GM18511 (cell line): ENCODE data around the gene CHSY3.

Experiments used
- ATAC-seq: cut with Tn5 transposase; IDR thresholded peaks from one replicate; pipeline ENCODE4 v1.9.1; 2021; ENCODE audit warnings: mild to moderate bottlenecking, moderate library complexity; ENCODE audit not compliant: unreplicated experiment

The CHSY3 gene

DNA sequence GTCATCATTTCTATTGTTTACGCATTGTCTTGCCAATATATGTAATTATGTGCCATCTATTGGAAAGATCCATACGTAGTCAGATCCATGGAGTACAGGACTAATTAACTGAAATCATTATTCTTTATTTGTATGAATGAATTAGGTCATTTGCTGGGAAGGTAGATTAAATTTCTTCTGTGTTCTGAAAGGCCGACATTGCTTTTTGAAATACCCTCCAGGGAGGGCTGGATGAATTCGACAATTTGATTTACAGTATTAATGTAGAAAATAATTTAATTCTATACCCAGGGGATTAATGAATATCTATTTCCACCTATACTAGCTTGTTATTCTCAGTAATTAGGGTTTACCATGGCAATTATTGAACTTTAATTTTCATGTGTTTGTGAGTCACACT, 117.6 kb downstream of the CHSY3 start:
- no peak for ATAC-seq

DNA sequence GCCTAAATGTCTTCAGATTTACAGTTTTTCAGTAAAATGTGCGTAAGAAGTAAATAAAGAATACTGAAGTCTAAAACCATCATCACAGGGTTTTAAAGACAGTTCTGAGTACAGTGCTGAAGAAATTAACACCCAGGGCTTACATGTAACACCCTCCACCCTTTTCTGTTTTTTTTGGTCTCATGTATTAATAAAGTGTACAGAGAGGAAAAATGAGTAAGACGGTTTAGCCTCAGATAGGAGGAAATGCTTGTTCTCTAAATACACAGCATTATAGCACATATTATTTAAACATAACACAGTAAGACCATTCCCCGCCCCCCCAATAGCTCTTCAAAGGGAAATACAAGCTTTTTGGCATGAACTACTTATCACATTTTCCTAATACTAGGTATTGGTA, 119.3 kb downstream of the CHSY3 start:
- ATAC-seq = no peak

DNA sequence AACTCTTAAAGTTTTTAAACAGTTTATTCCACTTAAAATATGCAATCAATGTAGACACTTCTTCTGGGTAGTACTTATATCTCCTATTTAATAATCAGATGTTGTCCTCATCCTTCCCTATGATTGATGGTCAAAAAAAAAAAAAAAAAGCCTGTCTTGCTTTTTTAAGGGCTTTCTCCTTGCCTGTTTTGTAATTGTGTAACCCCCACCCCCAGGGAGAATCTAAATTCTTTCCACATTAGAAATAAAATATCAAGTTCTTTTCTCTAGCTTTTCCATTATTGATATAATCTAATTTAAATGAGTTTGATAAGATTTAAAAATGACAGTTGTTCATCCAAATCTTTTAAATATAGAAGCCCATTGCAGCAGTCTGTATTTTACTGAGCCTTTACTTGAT, 119.7 kb downstream of the CHSY3 start:
- no peak for ATAC-seq

DNA sequence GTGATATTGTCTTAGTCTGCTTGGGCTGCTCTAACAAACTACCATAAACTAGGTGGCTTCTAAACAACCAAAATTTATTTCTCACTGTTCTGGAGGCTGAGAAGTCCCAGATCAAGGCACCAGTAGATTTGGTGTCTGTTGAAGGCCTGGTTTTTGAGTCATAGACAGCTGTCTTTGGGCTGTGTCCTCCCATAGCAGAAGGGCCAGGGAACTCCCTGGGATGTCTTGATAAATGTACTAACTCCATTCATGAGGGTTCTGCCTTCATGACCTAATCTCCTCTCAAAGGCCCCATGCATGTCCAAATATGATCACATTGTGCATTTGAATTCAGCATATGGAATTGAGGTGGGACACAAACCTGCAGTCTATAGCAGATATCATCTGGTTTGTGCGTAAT, 121.2 kb downstream of the CHSY3 start:
- ATAC-seq = no peak

GRCh38 chr5:130032807-130033206, 128.5 kb downstream of the CHSY3 start:
- ATAC-seq = no peak

DNA sequence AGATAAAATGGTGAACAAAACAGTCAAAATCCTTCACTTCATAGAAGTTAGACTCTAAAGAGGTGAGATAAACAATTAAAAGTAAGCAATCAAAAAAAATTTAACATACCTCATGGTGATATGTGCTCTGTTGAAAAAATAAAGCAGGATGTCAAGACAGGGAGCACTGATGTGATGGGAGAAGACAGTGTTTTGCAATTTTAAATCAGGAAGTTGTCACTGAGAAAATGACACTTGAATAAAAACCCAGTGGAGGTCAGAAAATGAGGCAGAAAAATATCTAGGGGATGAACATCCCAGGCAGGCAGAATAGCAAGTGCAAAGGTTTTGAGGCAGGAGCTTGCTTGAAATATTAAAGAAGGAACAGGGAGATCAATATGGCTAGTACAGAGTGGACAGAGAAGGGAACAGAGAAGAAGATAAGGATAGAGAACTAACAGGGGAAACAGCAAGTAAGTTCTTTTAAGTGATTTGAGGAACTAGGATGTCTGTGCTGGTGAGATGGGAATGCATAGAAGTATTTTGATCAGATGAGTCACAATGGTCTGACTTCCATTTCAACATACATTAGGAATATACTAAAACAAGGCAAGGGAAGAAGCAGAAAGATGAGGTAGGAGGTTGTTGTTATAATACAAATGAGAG, 130.4 kb downstream of the CHSY3 start:
- ATAC-seq = no peak

GRCh38 chr5:130035388-130035787, 131.1 kb downstream of the CHSY3 start:
- ATAC-seq = no peak

DNA sequence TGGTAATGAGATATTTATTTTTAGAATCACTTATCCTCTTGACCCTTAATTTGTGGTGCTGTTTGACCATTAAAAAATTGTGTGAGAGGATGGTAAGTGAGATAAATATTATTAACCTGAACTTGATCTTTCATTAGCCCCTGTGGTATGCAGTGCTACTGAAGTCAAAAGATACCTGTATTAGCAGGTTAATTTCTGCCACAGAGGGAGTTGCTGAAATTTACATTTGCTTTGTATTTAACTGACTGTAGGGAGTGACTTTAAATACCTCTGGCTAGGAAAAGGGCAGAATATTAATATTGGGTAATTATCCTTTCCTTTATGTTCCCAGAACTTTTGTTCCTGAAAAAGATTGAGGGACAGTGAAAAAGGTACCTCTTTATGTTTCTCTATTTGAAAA, 133.6 kb downstream of the CHSY3 start:
- no peak for ATAC-seq

GRCh38 chr5:130043834-130044233, 139.6 kb downstream of the CHSY3 start:
- no peak for ATAC-seq

DNA sequence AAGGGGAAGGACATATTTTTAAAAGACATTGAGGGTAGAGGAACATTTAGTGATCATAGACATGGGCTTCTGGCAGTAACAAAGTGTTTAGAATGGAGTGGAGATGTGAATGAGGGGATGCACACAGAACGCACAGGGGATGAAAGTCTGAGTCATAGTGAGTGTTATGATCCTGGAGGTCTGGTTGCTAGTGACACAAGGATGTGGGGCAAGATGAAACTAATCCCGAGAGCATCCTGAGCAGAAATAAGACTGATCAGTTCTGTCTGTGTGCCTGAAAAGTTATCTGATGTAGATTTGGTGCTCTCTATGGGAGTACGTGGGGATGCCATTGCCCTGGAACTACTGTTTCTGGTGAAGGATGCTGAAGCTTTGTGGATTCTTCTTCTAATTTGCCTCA, 141.1 kb downstream of the CHSY3 start:
- no peak for ATAC-seq

- no peak for ATAC-seq
These were observed 146.3 kb downstream of the CHSY3 start for GRCh38 chr5:130050585-130050984.

DNA sequence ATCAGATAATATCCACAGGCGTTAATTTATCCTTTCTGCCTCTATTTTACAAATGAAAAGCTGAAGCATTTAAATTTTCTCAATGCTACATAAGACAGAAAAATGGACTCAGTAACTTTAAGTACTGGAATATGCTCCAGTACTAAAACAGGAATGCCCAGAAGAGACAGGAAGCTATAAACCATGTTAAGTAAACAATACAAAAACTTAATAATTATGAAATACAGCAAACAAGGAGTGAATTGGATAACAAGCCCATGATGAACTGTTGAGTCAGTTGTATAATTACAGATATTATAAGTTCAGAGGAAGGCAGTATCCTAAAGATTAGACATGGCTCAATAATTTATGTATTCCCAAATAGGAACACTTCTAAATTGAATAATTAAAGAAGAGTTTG, 148.5 kb downstream of the CHSY3 start:
- no peak for ATAC-seq

DNA sequence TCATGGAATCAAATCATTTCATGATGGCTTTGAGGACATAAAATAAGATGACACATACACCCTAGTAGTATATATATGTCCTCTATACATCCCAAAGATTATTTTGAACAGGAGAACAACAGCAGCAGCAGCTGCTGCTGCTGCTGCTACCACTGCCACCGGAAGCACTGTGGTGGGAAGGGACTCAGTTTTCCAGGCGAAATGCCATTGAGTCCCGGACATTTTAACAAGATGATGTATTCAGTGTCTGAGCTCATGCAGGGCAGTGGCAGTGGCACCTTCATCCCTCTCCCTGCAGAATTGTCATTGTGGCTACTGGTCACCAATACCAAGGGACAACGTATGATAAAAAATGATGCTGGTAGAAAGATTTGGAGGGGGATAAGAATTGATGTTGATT, 151.3 kb downstream of the CHSY3 start:
- no peak for ATAC-seq

- ATAC-seq = no peak
These were observed 157.5 kb downstream of the CHSY3 start for GRCh38 chr5:130061746-130062145.

DNA sequence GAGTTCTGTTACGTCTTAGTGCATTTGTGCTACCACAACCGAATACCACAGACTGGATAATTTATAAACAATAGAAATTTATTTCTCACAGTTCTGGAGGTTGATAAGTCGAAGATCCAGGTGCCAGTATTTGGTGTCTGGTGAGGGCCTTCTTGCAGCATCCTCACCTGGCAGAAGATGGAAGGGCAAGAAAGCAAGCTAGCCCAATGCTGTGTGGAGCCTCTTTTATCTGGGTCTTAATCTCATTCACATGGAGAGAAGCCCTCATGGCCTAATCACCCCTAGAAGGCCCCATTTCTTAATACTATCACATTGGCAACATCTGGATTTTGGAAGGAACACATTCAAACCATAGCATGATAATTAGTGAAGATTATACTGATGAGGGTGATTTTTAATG, 159.3 kb downstream of the CHSY3 start:
- ATAC-seq = no peak

DNA sequence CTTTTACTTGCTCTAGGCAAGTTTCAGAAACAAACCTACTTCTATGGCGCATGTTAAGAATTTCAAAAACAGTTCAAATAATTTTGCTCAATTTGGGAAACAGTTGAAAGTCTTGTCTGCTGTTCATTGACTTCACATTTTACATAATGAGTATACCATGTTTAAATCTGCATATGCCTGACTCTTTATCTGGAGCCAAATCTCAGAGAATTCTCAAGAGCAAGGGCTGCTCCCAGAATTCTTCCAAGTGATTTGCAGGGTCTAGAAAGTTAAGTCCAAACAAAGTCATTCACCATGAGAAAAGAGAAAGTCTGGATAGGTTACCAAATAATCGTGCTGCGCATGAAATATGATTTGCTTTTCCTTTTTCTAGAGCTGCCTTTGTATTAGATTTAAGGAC, 160.2 kb downstream of the CHSY3 start:
- ATAC-seq = no peak

DNA sequence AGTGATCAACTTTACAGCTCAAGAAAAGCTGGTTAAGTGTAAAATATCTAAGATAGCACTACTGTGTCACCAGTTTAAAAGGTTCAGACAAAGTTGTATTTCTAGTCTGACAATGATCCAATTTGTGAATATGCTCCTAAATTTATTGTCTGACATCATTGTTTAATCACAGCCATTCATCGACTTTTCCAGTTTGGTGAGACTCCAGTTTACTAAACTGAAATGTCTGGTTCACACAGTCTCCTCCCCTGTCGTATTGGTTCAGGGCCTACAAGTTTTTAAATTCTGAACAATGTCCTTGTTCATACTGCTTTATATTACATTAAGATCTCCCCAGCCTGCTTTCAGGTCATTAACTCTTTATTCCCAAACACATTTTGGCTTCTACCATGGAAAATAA, 161.4 kb downstream of the CHSY3 start:
- ATAC-seq = no peak

DNA sequence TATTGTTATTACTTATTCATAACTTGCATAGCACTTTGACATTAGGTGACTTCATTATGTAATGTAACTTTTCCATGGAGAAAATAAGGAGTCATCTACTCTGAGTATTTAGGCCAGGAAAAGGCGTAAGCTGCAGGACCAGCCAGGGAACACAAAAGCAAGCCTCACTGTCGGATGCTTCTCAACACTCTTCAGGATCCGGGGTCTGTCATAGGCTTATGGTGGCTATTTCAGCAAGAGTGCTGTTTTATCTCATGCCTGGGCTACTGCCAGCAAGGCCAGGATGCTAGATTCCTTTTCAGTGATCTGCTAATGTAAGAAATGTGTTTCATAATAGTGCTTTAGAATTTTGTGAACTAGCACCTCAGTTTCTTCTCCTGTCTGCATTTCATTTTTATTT, 162.4 kb downstream of the CHSY3 start:
- ATAC-seq = no peak

- no peak for ATAC-seq
These were observed 163.1 kb downstream of the CHSY3 start for GRCh38 chr5:130067364-130067763.

DNA sequence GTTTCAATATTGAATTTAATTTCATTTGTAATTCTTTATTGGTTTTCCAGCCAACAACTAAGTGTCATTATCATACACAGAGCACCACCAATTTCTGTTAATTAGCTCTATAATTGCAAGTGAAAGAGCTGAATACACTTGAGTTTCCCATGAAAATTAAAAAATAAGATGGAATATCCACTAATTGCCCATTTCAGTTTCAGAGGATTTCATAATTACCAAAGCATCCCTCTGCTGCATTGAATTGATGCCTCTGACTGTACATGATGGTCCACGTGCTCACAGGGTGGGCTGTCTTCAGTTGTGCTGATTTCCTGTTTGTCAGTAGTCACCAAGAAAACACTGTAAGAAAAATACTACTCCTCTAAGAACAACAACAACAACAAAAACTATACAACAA, 163.8 kb downstream of the CHSY3 start:
- no peak for ATAC-seq

DNA sequence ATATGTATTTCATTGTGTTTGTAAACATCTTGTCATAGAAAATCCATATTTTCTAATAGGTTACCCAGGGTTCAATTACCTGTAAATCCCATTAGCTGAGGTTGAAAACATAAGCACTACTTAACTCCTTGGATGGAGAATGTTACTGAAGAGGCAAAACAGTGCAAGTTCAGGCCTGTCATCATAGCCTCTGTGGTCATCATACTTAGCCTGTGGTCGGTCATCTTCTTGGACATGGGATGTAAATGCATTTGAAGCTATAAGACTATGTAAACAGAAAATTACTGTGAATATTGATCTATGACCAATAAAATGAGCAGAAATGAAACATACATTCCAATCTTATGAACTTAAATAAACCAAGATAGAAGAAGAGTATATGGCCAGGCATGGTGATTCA, 164.7 kb downstream of the CHSY3 start:
- no peak for ATAC-seq

DNA sequence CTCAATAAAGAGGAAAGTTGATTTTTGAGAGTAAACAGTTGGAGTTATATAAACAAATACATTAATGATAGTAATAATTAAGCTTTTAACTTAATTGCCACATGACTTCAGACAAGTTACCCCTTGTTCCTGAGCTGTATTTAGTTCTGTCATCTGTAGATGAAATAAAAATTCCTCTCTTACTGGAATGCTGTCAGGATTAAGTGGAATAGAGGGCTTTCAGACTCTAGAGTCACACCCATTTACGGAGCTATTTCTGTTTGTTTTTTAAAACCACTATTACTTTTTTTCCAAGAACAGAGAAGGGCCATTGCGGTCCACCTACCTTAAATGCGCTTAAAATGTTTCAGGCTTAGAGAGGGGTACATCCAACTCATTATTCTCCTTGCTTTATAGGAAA, 170.6 kb downstream of the CHSY3 start:
- no peak for ATAC-seq

DNA sequence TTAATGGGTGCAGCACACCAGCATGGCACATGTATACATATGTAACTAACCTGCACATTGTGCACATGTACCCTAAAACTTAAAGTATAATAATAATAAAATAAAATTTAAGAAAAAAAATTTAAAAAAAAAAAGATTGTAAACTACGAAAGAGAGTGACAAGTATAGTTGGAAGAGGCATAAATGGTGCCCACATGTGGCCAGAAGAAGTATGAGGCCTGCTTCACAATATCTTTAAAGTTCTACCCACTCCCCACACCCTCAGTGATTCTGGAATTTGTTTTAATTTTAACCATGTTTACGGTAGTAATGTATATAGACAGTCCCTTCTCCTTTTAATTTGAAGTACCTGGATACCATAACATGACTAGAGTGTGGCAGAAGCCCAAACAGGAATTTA, 172.7 kb downstream of the CHSY3 start:
- no peak for ATAC-seq

- ATAC-seq = no peak
These were observed 174.4 kb downstream of the CHSY3 start for GRCh38 chr5:130078661-130079060.
